ENCODE measurements around the gene DAAM2. TPM values are rescaled to one million over a fixed set of nuclear protein-coding genes. Genes with fewer than 3 reads are reported as not detected.

Gene DAAM2
- total RNA-seq, 1 donor from 2014 or later: 14.7 TPM

GRCh38 chr6:39951191-39951590 lies 159.0 kb downstream of the DAAM2 start:
- DNase-seq (ENCODE audit: missing footprints) (no peak), ATAC-seq (no peak)
- intact Hi-C loops (cut with DNase I): no loop called here

GRCh38 chr6:39951716-39952115 lies 159.5 kb downstream of the DAAM2 start:
- intact Hi-C loops (cut with DNase I): no loop called here
- DNase-seq (ENCODE audit: missing footprints) (no peak), ATAC-seq (peak; percentile 61)

DNA sequence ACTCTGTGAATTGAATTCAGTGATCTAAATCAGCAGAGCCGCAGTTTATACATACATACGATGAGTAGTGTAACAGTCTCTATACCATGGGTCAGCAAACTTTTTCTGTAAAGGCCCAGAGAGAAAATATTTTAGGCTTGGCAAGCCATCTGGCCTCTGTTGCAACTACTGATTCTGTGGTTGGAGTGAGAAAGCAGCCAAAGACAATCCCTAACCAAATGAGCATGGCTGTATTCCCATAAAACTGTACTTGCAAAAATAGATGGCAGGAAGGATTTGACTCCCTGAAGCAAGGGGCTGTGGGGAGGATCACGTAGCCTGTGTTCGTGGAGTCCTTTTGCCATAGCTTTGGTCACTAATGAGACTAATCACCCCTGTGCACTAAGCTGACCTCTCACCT lies 160.0 kb downstream of the DAAM2 start:
- no peak for DNase-seq (ENCODE audit: missing footprints)
- peak; percentile 61 for ATAC-seq
- intact Hi-C loops (cut with DNase I): no loop called here

- DNase-seq (ENCODE audit: missing footprints): no peak
- ATAC-seq: no peak
- intact Hi-C loops (cut with DNase I): no loop called here
These were observed 161.0 kb downstream of the DAAM2 start for GRCh38 chr6:39953076-39953618.

Other genes with a start within 250 kb of the DAAM2 start
- gene KIF6, start 67.0 kb upstream of the DAAM2 start, total RNA-seq: 0.16 TPM
- gene MOCS1, start 142.1 kb downstream of the DAAM2 start, total RNA-seq: 27.2 TPM